HEK293 (cell line): ENCODE data around the gene ANKFN1.

ENCODE experiments used
- ZNF510 ChIP-seq: fragments of 450-650 bp; formaldehyde crosslinking; IDR thresholded peaks from 2 replicates; pipeline ENCODE4 v1.5.1; 2018; ENCODE audit warnings: mild to moderate bottlenecking, missing genetic modification characterization, missing biosample characterization; ENCODE audit not compliant: insufficient replicate concordance
- TF ChIP-seq, protein P1 (sequence below): fragments of 450-650 bp; formaldehyde crosslinking; IDR thresholded peaks from 2 replicates; pipeline ENCODE4 v1.5.1; 2016; ENCODE audit warnings: missing biosample characterization, missing genetic modification characterization, low read depth

- TF ChIP-seq, protein P1, sequence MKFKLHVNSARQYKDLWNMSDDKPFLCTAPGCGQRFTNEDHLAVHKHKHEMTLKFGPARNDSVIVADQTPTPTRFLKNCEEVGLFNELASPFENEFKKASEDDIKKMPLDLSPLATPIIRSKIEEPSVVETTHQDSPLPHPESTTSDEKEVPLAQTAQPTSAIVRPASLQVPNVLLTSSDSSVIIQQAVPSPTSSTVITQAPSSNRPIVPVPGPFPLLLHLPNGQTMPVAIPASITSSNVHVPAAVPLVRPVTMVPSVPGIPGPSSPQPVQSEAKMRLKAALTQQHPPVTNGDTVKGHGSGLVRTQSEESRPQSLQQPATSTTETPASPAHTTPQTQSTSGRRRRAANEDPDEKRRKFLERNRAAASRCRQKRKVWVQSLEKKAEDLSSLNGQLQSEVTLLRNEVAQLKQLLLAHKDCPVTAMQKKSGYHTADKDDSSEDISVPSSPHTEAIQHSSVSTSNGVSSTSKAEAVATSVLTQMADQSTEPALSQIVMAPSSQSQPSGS, result no peak
- no peak for TF ChIP-seq ZNF510 (tag by site-specific recombination)
Observed at GRCh38 chr17:56373981-56374833, 220.9 kb downstream of the ANKFN1 start.
